ENCODE measurements around the gene JAZF1. TPM values are rescaled to one million over a fixed set of nuclear protein-coding genes. Genes with fewer than 3 reads are reported as not detected.

The JAZF1 gene
- total RNA-seq, 1 donor from 2014 or later = 7.2 TPM

DNA sequence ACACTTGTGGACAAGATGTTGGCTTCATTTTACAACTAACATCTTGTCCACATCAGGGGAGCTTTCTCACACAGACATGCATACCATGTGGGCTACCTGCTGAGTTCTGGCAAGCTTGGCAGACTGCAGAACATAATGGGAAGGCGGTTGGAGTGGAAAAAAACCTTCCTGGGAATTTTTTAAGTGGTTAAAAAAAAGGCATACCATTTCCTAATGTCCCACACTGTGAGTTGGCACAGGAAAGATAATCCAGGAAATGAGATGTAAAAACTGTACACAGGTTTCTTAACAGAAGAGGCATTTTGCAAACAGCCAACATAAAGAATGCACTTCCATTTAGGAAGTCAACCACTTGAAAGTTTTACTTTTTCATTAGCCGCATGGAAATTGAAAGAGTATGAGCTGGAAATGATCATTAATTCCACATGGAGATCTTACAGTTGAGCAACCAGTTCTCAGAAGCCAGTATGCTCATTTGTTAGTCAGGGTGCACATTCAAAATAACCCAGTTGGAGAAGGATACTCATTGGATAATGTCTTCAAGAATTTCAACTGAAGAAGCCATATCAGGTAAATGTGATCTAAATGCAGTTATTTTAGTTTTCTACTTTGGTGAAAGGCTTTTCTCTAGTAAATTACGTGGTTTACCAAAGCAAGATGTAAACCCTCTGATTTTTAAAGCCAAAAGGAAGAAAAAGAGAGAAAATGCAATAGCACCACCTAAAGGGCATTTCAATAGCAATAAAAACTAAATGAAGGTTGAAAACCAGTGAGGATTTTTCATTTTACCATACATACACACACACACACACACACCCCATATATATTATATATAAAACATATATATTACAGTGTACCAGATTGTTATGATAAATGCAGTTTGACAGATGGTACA, 246.7 kb downstream of the JAZF1 start:
- DNase-seq (ENCODE audit: low spot score in 2 of 2, unreplicated experiment in 2 of 2) = no peak
- Mint-ChIP-seq H3K4me1 (peaks cover 4% of the 10 kb centered on the region), H3K27ac (no peak overlapping the region), H3K27me3 (ENCODE audit: low read depth) (no peaks in the 10 kb centered on the region), H3K36me3 (no peaks in the 10 kb centered on the region), H3K4me3 (no peak overlapping the region), H3K9me3 (no peaks in the 10 kb centered on the region)
- TF ChIP-seq, protein P1, sequence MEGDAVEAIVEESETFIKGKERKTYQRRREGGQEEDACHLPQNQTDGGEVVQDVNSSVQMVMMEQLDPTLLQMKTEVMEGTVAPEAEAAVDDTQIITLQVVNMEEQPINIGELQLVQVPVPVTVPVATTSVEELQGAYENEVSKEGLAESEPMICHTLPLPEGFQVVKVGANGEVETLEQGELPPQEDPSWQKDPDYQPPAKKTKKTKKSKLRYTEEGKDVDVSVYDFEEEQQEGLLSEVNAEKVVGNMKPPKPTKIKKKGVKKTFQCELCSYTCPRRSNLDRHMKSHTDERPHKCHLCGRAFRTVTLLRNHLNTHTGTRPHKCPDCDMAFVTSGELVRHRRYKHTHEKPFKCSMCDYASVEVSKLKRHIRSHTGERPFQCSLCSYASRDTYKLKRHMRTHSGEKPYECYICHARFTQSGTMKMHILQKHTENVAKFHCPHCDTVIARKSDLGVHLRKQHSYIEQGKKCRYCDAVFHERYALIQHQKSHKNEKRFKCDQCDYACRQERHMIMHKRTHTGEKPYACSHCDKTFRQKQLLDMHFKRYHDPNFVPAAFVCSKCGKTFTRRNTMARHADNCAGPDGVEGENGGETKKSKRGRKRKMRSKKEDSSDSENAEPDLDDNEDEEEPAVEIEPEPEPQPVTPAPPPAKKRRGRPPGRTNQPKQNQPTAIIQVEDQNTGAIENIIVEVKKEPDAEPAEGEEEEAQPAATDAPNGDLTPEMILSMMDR (IDR thresholded peaks at IDR 0.05; ENCODE audit: unreplicated experiment) = no peak

DNA sequence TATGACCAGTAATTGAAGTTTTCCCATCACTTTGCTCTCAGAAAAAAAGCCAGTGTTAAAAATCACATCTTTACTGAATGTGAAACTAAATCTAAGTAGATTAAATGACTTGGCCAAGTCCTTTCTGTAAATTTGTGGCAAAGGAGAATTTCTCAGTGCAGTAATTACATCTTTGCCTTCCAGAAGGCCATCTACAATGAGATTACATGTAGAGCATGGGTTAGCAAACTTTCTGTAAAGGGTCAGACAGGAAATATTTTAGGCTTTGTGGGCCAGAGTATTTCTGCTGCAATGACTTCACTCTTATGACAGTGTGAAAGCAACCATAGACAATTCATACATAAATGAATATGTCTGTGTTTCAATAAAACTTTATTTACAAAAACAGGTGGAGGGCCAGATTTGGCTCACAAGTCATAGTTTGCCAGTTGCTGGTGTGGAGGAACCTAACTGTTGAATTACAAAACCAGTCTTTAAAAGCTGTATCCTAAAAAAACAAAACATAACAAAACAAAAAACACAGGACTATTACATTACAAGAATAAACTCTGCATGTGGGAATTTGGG, 249.6 kb downstream of the JAZF1 start:
- TF ChIP-seq, protein P1 (IDR thresholded peaks at IDR 0.05; ENCODE audit: unreplicated experiment) = no peak
- H3K36me3 Mint-ChIP-seq = no peaks in the 10 kb centered on the region
- H3K4me3 Mint-ChIP-seq = no peak overlapping the region
- H3K27ac Mint-ChIP-seq = no peak overlapping the region
- no peaks in the 10 kb centered on the region for H3K9me3 Mint-ChIP-seq
- peaks cover 2% of the 10 kb centered on the region for H3K4me1 Mint-ChIP-seq
- no peak for DNase-seq (ENCODE audit: low spot score in 2 of 2, unreplicated experiment in 2 of 2)
- no peaks in the 10 kb centered on the region for H3K27me3 Mint-ChIP-seq (ENCODE audit: low read depth)

DNA sequence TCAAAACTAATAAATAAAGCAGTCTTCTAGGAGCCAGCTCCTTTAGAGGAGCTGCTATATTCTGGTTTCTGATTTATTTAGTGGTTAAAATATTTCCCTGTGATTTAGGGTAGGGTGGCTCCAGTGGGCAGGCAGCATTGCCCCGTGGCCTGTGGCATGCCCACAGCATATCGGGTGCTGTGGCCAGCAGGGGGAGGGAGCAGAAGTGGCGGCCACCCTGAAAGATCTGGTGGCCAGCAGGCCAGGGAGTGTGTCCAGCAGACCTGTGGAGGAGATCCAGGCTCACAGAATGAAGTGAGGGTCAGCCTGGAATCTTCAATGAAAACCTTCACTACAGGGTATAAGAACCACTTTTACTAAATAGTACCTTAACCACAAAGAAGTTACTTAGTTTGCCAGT, 251.5 kb downstream of the JAZF1 start:
- H3K27me3 Mint-ChIP-seq (ENCODE audit: low read depth) = no peaks in the 10 kb centered on the region
- no peaks in the 10 kb centered on the region for H3K9me3 Mint-ChIP-seq
- no peak overlapping the region for H3K27ac Mint-ChIP-seq
- no peaks in the 10 kb centered on the region for H3K36me3 Mint-ChIP-seq
- TF ChIP-seq, protein P1 (IDR thresholded peaks at IDR 0.05; ENCODE audit: unreplicated experiment) = no peak
- DNase-seq (ENCODE audit: low spot score in 2 of 2, unreplicated experiment in 2 of 2) = no peak
- H3K4me1 Mint-ChIP-seq = peaks cover 2% of the 10 kb centered on the region
- H3K4me3 Mint-ChIP-seq = no peak overlapping the region

DNA sequence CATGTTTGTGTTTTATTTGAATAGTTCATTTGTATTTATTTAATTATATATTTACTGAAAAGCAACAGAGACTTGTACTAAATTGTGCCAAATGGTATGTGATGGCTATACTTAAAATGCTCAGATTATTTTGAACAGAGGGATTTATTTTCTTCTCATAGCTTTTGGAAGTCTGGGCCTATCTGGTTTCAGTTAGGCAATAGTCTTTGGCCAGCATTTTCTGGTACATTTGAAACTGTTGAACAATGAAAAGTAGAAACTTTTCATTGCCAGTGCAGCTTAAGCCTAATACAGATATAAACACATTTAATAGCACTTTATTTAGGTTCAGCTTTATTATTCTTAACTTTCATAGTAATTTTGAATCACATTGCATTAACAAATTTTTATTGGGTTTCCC, 252.6 kb downstream of the JAZF1 start:
- no peaks in the 10 kb centered on the region for H3K27me3 Mint-ChIP-seq (ENCODE audit: low read depth)
- H3K4me3 Mint-ChIP-seq = no peak overlapping the region
- no peak for DNase-seq (ENCODE audit: low spot score in 2 of 2, unreplicated experiment in 2 of 2)
- H3K36me3 Mint-ChIP-seq = no peaks in the 10 kb centered on the region
- no peaks in the 10 kb centered on the region for H3K9me3 Mint-ChIP-seq
- no peak overlapping the region for H3K27ac Mint-ChIP-seq
- TF ChIP-seq, protein P1 (IDR thresholded peaks at IDR 0.05; ENCODE audit: unreplicated experiment) = no peak
- H3K4me1 Mint-ChIP-seq = peaks cover 3% of the 10 kb centered on the region

GRCh38 chr7:27925573-27926201, 254.9 kb downstream of the JAZF1 start:
- no peak for DNase-seq (ENCODE audit: low spot score in 2 of 2, unreplicated experiment in 2 of 2)
- Mint-ChIP-seq H3K27me3 (ENCODE audit: low read depth) (no peaks in the 10 kb centered on the region), H3K4me3 (no peak overlapping the region), H3K36me3 (no peaks in the 10 kb centered on the region), H3K27ac (no peak overlapping the region), H3K9me3 (no peaks in the 10 kb centered on the region), H3K4me1 (peaks cover 8% of the 10 kb centered on the region)
- TF ChIP-seq, protein P1 (IDR thresholded peaks at IDR 0.05; ENCODE audit: unreplicated experiment) = no peak

All from mesothelial cell of epicardium (in vitro differentiated cells).